T follicular helper cell (primary cell): ENCODE data around the gene SMARCD1.

Source experiments
- DNase-seq: peaks from one replicate; pipeline ENCODE4 v3.0.0-alpha.2; 2020; ENCODE audit warnings: low read depth

The SMARCD1 gene

DNA sequence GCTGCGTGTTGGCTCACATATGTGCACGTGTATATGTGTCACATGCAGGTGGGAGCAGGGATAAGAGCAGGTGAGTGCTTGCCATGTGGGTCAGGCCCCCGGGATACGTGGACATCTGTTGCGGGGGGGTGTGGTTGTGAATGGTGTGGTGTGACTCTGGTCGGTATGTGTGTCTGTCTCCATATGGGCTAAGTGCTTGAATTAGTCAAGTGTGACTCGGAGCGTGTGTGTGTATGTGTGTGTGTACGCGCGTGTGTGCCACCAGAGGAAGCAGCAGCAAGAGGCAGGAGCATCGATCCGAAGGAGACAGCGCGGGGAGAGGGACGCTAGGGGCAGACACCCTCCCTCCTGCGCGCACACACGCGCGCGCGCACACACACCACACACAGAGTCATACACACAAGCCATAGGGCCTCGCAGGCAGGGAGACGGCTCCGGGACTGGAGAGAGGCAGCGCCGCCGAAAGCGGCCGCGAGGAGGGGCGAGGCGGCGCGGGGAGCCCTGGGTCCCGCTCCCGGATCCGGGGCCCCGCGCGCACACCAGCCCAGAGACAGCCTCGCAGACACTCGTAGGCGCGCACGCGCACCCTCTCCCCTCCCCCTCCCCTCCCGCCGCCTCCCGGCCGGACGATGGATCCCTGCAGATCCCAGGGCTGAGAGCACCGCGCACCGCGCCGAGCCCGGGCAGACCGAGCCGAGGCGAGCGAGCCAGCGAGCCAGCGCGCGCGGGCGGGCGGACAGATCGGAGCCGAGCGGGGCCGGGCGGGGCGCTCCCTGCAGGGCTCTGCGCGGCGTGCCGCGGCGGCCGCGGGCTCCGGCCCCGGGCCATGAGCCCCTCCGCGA lies 27.9 kb upstream of the SMARCD1 start, which contains the start of gene ASIC1:
TSS of gene ASIC1 (plus strand) at position 597 of the 842 bp plus-strand sequence. CDS start 1,171 bp downstream, outside the sequence.
- peak; percentile 13 for DNase-seq

DNA sequence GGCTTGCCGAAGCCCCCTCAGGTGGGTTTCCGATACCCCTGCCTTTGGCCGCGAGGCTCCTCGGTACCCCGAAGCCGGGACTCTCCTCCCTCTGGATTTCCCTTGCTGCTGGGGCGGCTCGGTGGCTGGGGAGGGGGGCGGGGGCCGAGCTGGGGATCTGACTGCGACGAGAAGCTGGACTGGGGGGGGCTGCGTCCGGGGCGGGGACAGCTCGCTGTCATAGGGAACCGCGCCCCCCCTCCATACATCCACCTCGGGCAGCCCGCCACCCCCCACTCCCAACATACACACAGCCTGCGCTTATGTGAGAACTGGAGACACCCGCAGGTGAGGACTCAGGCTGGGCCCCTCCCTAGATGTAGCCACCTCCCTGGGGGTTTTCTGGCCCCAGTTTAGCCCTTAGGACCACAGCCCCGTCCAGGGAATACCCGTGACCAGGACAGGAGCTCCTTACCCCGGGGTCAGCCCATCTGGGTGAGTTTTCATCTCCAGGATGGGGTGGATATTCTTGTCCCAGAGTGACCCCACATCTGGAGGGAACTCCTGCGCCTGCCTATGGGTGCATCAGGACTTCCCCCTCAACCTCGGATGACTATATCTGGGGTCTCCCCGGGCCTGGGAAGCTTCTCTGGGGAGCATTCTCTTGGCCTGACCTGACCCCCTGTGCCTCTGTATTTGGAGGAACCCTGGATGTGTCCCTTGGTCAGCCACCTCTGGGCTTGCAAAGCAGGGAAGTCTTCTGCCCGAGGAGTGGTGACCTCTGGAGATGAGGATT lies 27.1 kb upstream of the SMARCD1 start:
- DNase-seq, result no peak

DNA sequence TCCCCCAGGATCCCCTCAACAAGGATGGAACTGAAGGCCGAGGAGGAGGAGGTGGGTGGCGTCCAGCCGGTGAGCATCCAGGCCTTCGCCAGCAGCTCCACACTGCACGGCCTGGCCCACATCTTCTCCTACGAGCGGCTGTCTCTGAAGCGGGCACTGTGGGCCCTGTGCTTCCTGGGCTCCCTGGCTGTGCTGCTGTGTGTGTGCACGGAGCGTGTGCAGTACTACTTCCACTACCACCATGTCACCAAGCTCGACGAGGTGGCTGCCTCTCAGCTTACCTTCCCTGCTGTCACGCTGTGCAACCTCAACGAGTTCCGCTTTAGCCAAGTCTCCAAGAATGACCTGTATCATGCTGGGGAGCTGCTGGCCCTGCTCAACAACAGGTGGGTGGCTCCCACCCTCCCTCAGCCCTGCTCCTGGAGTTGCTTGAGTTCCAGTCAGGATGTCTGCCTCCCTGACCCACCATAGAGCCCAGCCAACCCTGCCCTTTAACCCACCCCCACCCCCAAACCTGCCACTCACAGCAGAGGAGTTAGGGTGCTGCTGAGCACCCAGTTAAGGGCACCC lies 26.3 kb upstream of the SMARCD1 start:
- DNase-seq, result no peak

DNA sequence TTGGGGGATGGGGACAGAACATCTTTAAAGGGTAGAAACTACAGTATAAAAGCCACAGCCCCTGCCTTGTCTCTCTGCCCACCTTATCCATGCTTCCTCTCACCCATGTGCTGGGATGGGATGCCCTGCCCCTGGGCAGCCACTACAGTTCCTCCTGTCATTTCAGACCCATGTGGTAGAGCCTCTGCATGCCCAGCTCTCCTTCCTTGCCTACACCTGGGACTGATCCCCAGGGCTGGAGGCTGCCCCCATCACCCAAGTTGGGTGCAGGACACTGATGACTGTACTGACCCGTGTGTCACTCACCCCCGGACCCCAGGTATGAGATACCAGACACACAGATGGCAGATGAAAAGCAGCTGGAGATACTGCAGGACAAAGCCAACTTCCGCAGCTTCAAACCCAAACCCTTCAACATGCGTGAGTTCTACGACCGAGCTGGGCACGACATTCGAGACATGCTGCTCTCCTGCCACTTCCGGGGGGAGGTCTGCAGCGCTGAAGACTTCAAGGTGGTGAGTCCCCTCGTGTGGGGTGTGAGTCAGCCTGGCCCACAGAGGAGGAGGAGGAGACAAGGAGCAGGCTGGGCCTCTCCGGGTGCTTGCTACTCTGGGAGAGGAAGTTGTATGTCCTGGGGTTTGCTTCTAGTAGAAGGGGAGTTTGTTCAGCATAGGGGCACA lies 25.6 kb upstream of the SMARCD1 start:
- no peak for DNase-seq

DNA sequence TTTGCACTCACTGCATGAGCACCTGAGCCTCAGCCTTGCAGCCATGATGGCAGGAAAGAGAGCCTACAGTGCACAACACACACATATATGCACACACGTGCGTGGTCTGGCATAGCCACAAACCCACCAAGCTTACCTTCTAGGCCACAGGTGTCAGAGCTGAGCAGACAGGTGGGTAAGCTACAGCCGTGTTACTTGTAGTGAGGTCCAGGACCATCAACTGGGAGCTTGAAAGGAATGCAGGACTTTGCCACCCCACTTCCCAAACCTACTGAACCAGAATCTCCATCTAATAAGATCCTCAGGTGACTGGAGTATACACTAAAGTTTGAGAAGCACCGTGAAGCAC lies 25.0 kb upstream of the SMARCD1 start:
- no peak for DNase-seq

DNA sequence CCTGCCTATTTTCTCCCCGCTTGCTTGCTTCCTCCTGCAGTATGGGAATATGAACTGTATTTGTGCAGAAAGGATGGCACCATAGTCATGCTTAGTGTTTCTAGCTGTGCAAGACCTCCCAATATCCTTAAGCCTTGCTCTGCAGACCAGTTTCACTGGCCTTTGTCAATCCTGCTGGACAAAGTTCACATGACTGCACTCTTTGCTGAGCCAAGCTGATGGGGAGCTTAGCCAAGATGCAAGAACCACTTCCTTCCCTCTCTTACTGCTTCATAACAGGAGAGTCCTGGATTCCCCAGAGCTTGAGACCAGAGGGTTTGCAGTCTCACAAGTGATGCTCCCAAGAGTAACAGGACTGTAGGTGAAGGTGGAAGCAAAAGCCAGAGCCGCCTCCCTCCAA lies 24.0 kb upstream of the SMARCD1 start:
- no peak for DNase-seq

DNA sequence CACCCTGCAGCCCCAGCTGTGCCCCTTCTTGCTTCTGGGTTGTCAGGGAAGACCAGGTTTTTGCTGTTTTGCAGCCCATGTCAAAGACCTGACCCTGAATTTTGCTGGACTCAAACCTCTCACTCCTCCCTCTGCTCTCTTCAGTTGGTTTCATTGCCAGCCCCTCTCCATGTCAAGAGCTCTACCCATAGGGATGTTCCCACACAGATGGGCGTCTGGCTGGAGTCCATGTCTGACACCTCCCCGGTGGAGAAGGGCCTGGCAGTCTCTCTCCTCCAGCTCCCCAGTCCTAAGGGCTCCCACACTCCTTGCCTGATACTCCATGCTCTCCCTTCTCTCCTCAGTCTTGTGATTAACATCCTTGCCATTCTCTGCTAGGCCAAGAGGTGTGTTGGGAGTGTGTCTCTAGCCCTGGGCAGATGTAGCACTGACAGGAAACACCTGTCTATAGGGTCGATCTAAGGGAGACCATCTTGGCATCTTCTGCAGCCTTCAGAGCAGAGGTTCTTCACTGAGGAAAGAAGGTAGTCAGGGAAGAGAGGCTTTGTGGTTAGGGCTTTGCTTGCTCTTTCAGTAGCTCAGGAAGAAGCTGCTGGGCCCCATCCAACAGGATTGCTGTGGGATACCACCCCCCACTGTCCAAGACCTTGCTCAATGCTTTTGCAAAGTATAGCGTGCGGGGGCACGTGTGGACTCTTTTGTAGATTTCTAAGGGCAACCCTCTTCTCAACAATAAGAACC lies 23.0 kb upstream of the SMARCD1 start:
- no peak for DNase-seq

DNA sequence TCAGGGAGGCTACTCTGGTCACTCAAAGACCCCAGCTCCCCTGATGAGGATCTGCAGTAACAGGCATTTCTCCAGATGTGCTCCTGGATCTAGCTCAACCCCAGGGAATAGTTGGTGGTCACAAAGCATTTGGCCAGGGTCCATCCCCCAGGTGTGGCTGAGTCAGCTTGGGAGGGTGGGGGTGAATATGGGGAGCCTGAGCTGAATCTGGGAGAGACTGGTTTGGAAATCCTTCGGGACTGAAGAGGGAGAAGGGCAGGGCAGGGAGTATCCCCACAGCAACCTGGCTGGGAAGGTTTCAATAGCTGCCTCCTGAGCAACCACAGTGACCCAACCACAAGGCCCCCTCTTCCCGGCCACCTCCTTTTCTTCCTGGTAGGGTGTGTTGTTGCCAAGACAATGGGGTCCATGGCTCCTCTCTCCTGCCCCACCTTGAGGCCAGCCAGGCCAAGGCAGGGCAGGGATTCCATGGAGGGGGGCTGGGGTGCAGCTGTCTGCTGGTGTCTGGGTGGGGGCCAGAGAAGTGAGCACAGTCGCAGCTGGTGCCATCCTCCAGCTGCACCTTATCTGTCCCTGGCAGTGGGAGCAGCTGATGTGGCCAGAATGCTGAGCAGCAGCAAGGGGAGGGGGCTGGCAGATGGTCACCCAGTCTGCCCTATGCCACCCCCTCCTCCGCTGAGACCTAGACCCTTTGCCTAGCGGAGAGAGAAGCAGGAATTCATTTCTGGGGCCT lies 22.2 kb upstream of the SMARCD1 start:
- no peak for DNase-seq

DNA sequence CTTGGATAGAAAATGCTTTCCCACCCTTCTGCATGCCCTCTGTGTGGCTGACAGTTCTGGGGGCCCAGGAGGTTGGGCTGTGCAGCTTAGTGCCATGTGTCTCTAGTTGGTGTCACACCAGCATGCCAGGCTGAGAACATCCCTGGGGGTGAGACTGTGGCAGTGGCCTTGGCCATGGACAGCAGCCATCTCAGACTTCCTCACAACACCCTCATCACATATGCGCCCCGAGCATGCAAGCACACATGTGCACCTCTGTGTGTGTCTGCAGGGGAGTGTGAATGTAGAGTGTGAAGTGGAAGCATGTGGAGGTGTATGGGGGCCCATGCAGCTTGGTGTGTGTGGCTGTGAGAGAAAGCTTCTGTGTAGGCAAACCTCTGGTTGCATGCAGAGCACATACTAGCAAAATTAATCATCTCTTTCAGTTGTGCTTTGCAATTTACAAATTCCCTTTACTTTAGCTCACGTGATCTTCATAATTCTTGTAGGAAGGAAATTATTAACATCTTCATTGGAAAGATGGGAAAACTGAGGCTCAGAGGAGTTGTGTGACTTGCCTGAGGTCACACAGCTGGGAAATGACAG lies 19.3 kb upstream of the SMARCD1 start:
- DNase-seq, result no peak

DNA sequence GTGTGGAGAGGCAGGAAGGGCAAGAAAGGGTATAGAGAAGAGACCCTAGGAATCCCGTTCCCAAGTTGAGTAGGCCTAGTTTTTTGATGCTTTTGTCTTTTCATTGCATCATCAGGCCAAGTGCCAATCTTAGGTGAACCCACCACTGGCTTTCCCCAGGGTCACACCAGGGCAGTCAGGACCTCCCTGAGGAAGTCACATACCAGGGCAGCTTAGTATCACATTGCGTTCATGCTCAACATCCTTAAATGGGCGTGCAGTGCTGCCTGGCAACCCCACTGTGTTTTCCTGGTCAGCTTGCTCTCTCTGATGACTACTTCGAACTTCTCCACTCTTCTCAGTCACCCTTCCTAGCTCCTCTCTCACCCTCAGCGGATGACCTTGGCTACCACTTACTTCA lies 18.7 kb upstream of the SMARCD1 start:
- no peak for DNase-seq

DNA sequence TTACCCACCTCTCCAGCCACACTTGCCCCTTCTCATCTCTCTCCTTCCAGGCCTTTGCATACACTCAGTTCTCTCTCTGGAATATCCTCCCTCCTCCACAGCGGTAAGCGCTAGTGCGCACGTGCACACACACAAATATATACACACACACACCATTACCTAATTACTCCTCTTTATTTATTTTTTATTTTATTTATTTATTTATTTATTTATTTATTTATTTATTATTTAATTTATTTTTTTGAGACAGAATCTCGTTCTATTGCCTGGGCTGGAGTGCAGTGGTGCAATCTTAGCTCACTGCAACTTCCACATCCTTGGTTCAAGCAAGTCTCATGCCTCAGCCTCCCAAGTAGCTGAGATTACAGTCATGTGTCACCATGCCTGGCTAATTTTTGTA lies 16.1 kb upstream of the SMARCD1 start:
- DNase-seq, result no peak

DNA sequence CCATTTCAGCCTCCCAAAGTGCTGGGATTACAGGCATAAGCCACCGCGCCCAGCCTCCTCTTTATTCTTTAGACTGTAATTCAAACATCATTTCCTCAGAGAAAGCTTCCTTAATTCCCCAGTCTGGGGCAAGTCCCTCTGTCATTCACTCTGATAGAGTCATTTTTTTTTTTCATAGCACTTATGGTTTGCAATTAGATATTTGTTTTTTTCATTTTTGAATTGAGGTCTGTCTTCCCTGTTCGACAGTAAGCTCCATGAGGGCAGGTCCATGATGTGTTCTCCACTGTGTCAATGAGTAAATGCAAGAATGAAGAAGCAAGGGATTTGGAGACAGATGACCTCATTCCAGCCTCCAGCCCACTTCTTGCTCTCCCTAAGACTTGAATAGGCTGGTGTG lies 15.6 kb upstream of the SMARCD1 start:
- DNase-seq, result no peak

DNA sequence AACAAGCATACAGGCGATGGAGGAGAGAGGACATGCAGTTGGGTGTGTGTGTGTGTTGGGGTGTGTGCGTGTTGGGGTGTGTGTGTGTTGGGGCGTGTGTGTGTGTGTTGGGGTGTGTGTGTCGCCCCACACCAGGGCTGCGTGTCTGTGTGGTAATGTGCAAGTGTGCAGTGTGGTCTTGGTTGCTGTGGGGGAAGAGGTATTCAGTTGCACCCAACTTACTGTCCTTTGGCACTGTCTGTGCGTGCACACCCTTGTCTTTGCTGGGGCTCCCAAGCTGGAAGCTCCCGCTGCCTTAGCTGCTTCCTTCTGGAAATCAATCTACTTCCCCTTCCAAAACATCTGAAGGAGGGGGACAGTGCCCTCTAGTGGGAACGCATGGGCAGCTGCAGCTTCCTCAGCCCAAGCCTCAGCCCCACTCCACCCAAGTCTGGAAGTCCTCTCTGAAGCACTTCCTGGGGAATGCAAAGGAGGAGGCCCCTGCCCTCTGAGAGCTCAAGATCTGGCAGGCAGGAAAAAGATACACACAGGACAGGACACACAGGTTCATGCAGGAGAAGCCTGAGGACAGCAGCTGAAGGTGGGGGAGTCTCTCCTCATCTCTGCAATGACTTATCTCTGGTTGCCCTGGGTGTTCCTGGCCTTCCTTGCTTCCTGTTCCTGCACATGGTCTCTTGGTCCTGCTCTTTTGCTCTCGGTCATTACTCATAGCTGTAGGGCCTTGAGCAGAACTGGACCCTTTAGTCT lies 14.7 kb upstream of the SMARCD1 start:
- DNase-seq, result peak; percentile 45

DNA sequence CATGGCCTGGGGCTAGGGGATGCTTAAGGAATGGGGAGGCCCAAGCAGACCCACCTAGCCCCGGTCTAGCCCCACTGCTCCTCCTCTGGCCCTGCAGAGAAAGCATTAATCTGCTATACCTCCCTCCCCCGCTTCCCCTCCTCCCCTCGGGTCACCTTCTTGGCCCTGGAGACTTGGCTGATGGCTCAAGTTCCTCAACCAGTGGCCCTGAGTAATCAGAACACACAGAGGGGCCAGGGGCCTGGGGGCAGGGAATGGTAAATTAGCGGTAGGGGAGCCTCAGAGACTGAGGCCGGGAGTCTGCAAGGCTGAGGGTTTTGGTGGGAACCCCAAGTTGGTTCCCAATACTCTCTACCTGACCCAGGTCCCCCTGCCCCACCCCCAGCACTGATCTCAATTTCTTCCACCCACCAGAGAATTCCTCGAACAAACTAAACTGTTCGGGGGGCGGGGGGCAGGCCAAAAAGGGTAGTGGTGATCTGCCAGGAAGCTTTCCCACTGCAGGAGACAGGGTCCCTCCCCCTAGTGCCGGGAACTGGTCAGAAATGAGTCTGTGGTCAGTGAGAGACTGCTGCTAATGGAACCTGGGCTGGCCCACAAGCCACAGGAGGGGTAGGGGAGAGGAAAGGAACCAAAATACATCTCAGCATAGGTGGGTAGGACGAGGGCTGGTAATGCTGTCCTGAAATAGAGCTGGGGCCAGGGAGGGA lies 12.8 kb upstream of the SMARCD1 start:
- no peak for DNase-seq

DNA sequence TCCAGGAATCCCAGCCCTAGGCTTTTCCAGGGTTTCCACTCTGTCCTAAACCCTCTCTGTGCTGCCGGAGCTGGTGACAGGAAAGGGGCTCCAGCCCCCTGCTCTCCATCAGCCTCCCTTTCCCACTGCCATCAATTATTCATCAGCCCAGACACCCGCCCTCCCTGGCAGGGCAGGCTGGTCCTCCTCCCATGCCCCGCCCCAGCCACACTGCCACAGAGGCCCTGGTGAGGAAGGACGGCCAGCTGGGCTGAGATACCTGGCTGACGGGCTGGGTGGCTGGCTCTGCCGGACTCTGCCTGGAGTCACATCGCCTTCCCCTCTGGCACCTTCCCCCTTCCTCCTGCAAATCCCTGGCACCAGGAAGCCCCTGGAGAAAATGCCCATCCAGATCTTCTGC lies 11.9 kb upstream of the SMARCD1 start:
- DNase-seq, result no peak

DNA sequence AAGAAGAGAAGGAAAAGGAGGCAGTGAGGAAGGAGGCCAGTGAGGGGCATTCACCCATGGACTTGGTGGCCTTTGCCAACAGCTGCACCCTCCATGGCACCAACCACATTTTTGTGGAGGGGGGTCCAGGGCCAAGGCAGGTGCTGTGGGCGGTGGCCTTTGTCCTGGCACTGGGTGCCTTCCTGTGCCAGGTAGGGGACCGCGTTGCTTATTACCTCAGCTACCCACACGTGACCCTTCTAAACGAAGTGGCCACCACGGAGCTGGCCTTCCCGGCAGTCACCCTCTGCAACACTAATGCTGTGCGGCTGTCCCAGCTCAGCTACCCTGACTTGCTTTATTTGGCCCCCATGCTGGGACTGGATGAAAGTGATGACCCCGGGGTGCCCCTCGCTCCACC lies 11.4 kb upstream of the SMARCD1 start:
- DNase-seq, result no peak

DNA sequence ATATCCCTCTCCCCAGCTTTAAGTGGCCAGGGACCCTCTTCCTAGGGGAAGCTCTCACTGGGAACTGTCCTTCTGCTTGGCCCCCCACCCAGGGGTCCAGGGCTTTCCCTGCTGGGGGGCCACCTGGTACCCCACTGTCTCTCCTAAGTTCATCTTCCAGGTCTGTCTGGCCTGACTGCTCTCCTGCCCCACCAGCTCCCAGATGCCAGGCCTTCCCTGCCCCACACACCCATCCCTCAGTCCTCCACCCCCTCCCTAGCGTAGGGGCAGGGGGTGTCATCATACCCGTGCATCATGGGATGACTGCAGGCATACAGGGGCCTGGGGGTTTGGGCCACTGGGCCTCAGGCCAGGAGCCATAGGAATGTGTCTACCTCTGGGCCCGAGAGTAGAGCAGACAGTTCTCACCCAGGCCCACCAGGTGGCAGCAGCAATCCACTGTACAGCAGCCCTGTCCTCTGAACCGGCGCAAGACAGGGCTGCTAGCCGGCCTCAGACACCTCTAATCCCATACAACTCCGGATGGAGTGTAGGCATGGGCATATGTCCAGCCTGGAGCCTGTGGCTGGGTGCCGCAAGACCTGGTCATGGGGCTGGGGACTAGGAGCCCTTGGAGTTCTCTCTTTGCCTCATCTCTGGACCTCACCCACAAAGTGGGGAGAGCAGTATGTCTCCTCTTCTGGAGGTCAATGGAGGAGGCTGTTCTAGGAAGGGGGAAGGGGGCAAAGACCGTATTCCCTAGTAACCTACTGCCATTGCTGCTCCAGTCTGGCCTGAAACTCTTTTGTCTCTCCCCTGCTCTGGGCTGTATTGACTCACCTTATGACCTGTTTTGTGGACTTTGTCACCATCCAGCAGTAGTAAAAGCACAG lies 10.0 kb upstream of the SMARCD1 start:
- peak; percentile 67 for DNase-seq

DNA sequence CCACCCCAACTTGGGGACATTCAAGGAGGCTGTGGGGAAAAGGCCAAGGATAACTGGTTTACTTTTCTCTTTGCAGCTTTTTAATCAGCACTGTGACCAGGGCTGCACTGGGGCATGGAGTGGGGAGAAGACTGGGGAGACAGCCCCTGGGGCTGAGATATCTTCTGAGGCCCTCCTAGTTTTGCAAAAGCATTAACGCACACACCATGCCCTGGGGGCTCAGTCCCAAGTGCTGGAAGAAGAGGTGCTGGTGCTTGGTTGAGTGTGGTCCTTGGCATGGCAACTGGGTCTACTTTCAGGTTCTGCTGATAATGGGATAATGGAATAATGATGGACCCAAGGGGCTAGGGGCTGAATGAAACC lies 9.4 kb upstream of the SMARCD1 start:
- no peak for DNase-seq
